OCI-LY1 (cell line): ENCODE measurements around the gene SRSF7.
"Not testable (repeated sequence)": the region's sequence is repeated elsewhere in the genome, so short reads cannot be mapped to it uniquely, and the experiment has no call there.

ENCODE experiments used
- H2AFZ ChIP-seq: fragments of 200-600 bp; sonication (generic), shearing (Covaris generic); 2 replicates; pipeline ENCODE4 v1.6.0; 2014; ENCODE audit warnings: antibody characterized with exemption, mild to moderate bottlenecking, low read length
- H3F3A ChIP-seq: fragments of 200-600 bp; sonication (generic), shearing (Covaris generic); 2 replicates; pipeline ENCODE4 v1.6.0; 2014; ENCODE audit warnings: mild to moderate bottlenecking, antibody characterized with exemption, low read length, moderate library complexity; ENCODE audit not compliant: insufficient read depth
- H3K27ac ChIP-seq: fragments of 200-600 bp; sonication (generic); 2 replicates; pipeline ENCODE4 v1.5.1; 2014; ENCODE audit warnings: low read length, mixed run types, mild to moderate bottlenecking, low read depth; ENCODE audit not compliant: poor library complexity, severe bottlenecking
- H3K27me3 ChIP-seq: fragments of 200-600 bp; sonication (generic); 2 replicates; pipeline ENCODE4 v1.6.0; 2014; ENCODE audit warnings: antibody characterized with exemption, mild to moderate bottlenecking, low read length, moderate library complexity; ENCODE audit not compliant: insufficient read depth
- H3K36me3 ChIP-seq: fragments of 200-600 bp; sonication (generic); 2 replicates; pipeline ENCODE4 v1.6.1; 2014; ENCODE audit warnings: mild to moderate bottlenecking, antibody characterized with exemption, low read length, moderate library complexity, mixed read lengths; ENCODE audit not compliant: insufficient read depth
- H3K4me1 ChIP-seq: fragments of 200-600 bp; sonication (generic); 2 replicates; pipeline ENCODE4 v1.5.1; 2014; ENCODE audit warnings: mild to moderate bottlenecking, low read length, moderate library complexity; ENCODE audit not compliant: insufficient read depth, severe bottlenecking
- H3K4me2 ChIP-seq: fragments of 200-600 bp; sonication (generic), shearing (Covaris generic); 2 replicates; pipeline ENCODE4 v1.6.1; 2014; ENCODE audit warnings: low read length
- H3K4me3 ChIP-seq: fragments of 200-600 bp; sonication (generic); 2 replicates; pipeline ENCODE4 v1.5.1; 2014; ENCODE audit warnings: low read length, low read depth, mild to moderate bottlenecking, mixed read lengths; ENCODE audit not compliant: poor library complexity, severe bottlenecking
- H3K79me2 ChIP-seq: fragments of 200-600 bp; shearing (Covaris generic); 2 replicates; pipeline ENCODE4 v1.6.1; 2016; ENCODE audit warnings: mixed run types, low read length, mixed read lengths; ENCODE audit not compliant: insufficient read depth
- H3K9ac ChIP-seq: fragments of 200-600 bp; sonication (generic), shearing (Covaris generic); 2 replicates; pipeline ENCODE4 v1.6.1; 2014; ENCODE audit warnings: mild to moderate bottlenecking, low read length, mixed read lengths
- H3K9me2 ChIP-seq: fragments of 200-600 bp; sonication (generic), shearing (Covaris generic); 2 replicates; pipeline ENCODE4 v1.6.1; 2014; ENCODE audit warnings: low read depth, mild to moderate bottlenecking, low read length, mixed read lengths
- H3K9me3 ChIP-seq: fragments of 200-600 bp; shearing (Covaris generic); 2 replicates; pipeline ENCODE4 v1.6.1; 2014; ENCODE audit warnings: low read length, mixed read lengths
- H4K20me1 ChIP-seq: fragments of 200-600 bp; sonication (generic), shearing (Covaris generic); 2 replicates; pipeline ENCODE4 v1.6.0; 2016; ENCODE audit warnings: mild to moderate bottlenecking, low read length; ENCODE audit not compliant: insufficient read depth
- EZH2 ChIP-seq: fragments of 200-600 bp; sonication (generic), shearing (Covaris generic); IDR thresholded peaks from 2 replicates; pipeline ENCODE4 v1.8.0; 2017; ENCODE audit warnings: borderline replicate concordance, mixed run types, mild to moderate bottlenecking, antibody characterized with exemption, low read length, moderate library complexity, mixed read lengths
- TF ChIP-seq, protein P1 (sequence below): fragments of 200-600 bp; sonication (generic), shearing (Covaris generic); IDR thresholded peaks from 2 replicates; pipeline ENCODE4 v1.5.1; 2017; ENCODE audit warnings: mild to moderate bottlenecking, antibody characterized with exemption, low read length, moderate library complexity, mixed read lengths

The SRSF7 gene

DNA sequence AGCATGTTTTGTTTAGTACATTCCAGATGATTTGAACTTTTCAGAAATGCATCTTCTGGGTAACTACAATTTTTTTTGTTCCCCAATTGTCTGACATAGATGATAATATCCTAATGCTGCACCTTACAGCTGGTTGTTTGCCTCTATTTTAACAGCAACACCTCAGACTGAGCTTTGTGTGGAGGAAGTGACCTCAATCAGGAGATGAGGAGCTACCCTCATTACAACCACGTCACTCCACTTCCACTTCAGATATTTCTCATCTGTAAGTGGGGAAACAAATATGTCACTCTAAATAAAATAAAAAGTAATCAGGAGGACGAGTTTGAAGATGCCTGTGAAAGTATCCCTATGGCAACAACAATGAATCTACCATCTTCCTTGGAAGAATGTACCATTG is 12.1 kb upstream of the SRSF7 start:
- no peak overlapping the region for H2AFZ ChIP-seq
- H3K4me2 ChIP-seq: no peak overlapping the region
- no peaks in the 10 kb centered on the region for H3K27me3 ChIP-seq
- no peak overlapping the region for H3K9ac ChIP-seq
- H3K27ac ChIP-seq: no peak overlapping the region
- H3K79me2 ChIP-seq: no peaks in the 10 kb centered on the region
- no peaks in the 10 kb centered on the region for H3K9me3 ChIP-seq
- no peak overlapping the region for H3K4me3 ChIP-seq
- no peaks in the 10 kb centered on the region for H3F3A ChIP-seq
- no peaks in the 10 kb centered on the region for H3K36me3 ChIP-seq
- H4K20me1 ChIP-seq: no peaks in the 10 kb centered on the region
- TF ChIP-seq, protein P1, sequence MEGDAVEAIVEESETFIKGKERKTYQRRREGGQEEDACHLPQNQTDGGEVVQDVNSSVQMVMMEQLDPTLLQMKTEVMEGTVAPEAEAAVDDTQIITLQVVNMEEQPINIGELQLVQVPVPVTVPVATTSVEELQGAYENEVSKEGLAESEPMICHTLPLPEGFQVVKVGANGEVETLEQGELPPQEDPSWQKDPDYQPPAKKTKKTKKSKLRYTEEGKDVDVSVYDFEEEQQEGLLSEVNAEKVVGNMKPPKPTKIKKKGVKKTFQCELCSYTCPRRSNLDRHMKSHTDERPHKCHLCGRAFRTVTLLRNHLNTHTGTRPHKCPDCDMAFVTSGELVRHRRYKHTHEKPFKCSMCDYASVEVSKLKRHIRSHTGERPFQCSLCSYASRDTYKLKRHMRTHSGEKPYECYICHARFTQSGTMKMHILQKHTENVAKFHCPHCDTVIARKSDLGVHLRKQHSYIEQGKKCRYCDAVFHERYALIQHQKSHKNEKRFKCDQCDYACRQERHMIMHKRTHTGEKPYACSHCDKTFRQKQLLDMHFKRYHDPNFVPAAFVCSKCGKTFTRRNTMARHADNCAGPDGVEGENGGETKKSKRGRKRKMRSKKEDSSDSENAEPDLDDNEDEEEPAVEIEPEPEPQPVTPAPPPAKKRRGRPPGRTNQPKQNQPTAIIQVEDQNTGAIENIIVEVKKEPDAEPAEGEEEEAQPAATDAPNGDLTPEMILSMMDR: no peak
- no peak for TF ChIP-seq EZH2
- H3K9me2 ChIP-seq: no peaks in the 10 kb centered on the region
- H3K4me1 ChIP-seq: no peaks in the 10 kb centered on the region

DNA sequence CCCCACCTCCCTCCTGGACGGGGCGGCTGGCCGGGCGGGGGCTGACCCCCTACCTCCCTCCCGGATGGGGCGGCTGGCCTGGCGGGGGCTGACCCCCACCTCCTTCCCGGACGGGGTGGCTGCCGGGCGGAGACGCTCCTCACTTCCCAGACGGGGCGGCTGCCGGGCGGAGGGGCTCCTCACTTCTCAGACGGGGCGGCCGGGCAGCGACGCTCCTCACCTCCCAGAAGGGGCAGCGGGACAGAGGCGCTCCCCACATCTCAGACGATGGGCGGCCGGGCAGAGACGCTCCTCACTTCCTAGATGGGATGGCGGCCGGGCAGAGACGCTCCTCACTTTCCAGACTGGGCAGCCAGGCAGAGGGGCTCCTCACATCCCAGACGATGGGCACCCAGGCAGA is 4.7 kb upstream of the SRSF7 start:
- not testable (repeated sequence) for H3K9ac ChIP-seq, H2AFZ ChIP-seq, H3K9me2 ChIP-seq, H3F3A ChIP-seq, H3K27me3 ChIP-seq, H3K9me3 ChIP-seq, H3K4me2 ChIP-seq, H3K27ac ChIP-seq, H3K4me3 ChIP-seq, H4K20me1 ChIP-seq, H3K79me2 ChIP-seq, H3K36me3 ChIP-seq
- peaks cover 17% of the 10 kb centered on the region for H3K4me1 ChIP-seq

DNA sequence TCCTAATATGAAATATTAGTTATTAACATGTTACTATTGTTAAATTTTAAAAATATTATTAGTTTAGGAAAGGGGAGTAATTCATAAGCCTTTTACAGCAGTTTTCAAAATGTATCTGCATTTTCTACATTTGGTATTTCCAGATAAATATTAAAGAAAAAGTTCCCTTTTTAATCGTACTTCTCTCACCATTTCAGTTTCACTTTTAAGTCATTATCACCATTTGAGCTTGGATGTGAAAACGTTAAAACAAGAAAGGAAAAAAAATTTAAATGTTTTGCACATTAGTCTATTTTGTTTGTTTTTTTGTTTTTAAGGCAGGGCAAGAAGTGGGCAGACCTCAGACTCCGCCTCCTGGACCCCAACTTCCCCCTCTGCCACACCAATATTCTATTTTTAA is 3.3 kb upstream of the SRSF7 start:
- Histone ChIP-seq H2AFZ (peak overlapping the region; percentile 97), H3K36me3 (peaks cover 12% of the 10 kb centered on the region), H3F3A (no peaks in the 10 kb centered on the region), H3K4me3 (no peak overlapping the region), H3K4me1 (peaks cover 21% of the 10 kb centered on the region), H3K9me3 (no peaks in the 10 kb centered on the region), H3K27ac (no peak overlapping the region), H4K20me1 (no peaks in the 10 kb centered on the region), H3K9ac (peak overlapping the region; percentile 23; the same call in 1 of the 2 replicates), H3K79me2 (peaks cover 16% of the 10 kb centered on the region), H3K9me2 (no peaks in the 10 kb centered on the region), H3K4me2 (no peak overlapping the region), H3K27me3 (no peaks in the 10 kb centered on the region)
- TF ChIP-seq, protein P1: no peak
- no peak for TF ChIP-seq EZH2

DNA sequence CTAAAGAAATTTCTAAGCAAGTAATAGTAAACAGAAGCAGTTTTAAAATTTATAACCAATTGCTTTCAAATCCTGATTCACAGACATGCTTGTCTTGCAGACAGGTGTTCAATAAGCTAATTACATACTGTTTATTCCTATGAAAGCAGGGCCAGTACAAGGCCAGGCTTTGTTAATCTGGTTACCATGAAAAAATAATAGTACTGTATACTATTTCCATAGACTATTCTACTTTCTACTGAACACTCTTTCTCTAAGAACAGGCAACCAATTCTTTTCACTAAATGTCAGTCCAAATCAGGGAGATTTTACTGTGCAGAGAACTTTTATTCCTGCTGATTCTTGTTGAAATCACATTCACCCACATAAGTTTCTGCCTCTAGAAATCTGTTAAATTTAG is 2.9 kb upstream of the SRSF7 start:
- H3K79me2 ChIP-seq: peaks cover 21% of the 10 kb centered on the region
- peaks cover 16% of the 10 kb centered on the region for H3K36me3 ChIP-seq
- peak overlapping the region; percentile 97 for H2AFZ ChIP-seq
- no peaks in the 10 kb centered on the region for H3K27me3 ChIP-seq
- H4K20me1 ChIP-seq: no peaks in the 10 kb centered on the region
- TF ChIP-seq EZH2: no peak
- TF ChIP-seq, protein P1: no peak
- H3K4me3 ChIP-seq: no peak overlapping the region
- peak overlapping the region; percentile 19; the same call in 1 of the 2 replicates for H3K4me2 ChIP-seq
- no peak overlapping the region; the same call in 1 of the 2 replicates for H3K9ac ChIP-seq
- no peaks in the 10 kb centered on the region for H3K9me3 ChIP-seq
- H3F3A ChIP-seq: no peaks in the 10 kb centered on the region
- no peak overlapping the region for H3K27ac ChIP-seq
- H3K9me2 ChIP-seq: no peaks in the 10 kb centered on the region
- H3K4me1 ChIP-seq: peaks cover 26% of the 10 kb centered on the region
